Tibial artery (tissue), 4 donors: Measurements from ENCODE around the gene AFG1L.

Experiments used
- DNase-seq, 2 donors: peaks; one replicate each; pipeline ENCODE4 v3.0.0-alpha.2; 2019
- H3K27ac ChIP-seq, 2 donors: fragments of 200-600 bp; sonication (generic) in 1 of 2; 1 replicate in 1 of 2; 2 replicates in 1 of 2; pipeline ENCODE4 v1.5.1; 2018 to 2019; ENCODE audit warnings: mild to moderate bottlenecking in 1 of 2
- H3K27me3 ChIP-seq, 2 donors: fragments of 200-600 bp; sonication (generic) in 1 of 2; one replicate each; pipeline versions ENCODE4 v1.5.1 to v1.6.0; 2016 to 2019
- H3K36me3 ChIP-seq, 3 donors: fragments of 200-600 bp; sonication (generic) in 2 of 3; one replicate each; pipeline ENCODE4 v1.5.1; 2016 to 2019; ENCODE audit warnings: mild to moderate bottlenecking in 2 of 3
- H3K4me1 ChIP-seq, 4 donors: fragments of 200-600 bp; sonication (generic) in 2 of 4; 1 replicate in 3 of 4; 2 replicates in 1 of 4; pipeline ENCODE4 v1.5.1; 2016 to 2019
- H3K4me3 ChIP-seq, 2 donors: fragments of 200-600 bp; sonication (generic) in 1 of 2; 1 replicate in 1 of 2; 2 replicates in 1 of 2; pipeline ENCODE4 v1.5.1; 2018 to 2019; ENCODE audit warnings: mild to moderate bottlenecking in 2 of 2
- H3K9me3 ChIP-seq, 3 donors: fragments of 200-600 bp; sonication (generic) in 1 of 3; one replicate each; pipeline ENCODE4 v1.5.1; 2016 to 2019
- CTCF ChIP-seq, 2 experiments: fragments of 200-600 bp in 1 of 2; fragments of 450-650 bp in 1 of 2; IDR thresholded peaks; one replicate each; pipeline ENCODE4 v1.5.1; 2017 to 2019; ENCODE audit warnings: antibody characterized with exemption in 2 of 2, mild to moderate bottlenecking in 1 of 2, moderate library complexity in 1 of 2
- intact Hi-C: fragments of 100-400 bp; cut with DNase I; formaldehyde crosslinking; loops from one replicate; pipeline ENCODE4 v1.15.0; 2023; ENCODE audit warnings: low total_unique reads

AFG1L gene

GRCh38 chr6:108355890-108356289 lies 61.0 kb downstream of the AFG1L start:
- H3K4me1 ChIP-seq: no peaks in the 10 kb centered on the region
- H3K4me3 ChIP-seq: no peak overlapping the region
- H3K36me3 ChIP-seq: peaks cover 0 to 10% (median 8%) of the 10 kb centered on the region in 3 donors
- H3K27ac ChIP-seq: no peak overlapping the region
- H3K27me3 ChIP-seq: no peaks in the 10 kb centered on the region
- TF ChIP-seq CTCF (IDR thresholded peaks at IDR 0.05): no peak
- intact Hi-C loops: no loop called here
- H3K9me3 ChIP-seq: no peaks in the 10 kb centered on the region
- no peak for DNase-seq

- no peak overlapping the region for H3K4me3 ChIP-seq
- no peak for DNase-seq
- intact Hi-C loops: no loop called here
- no peak for TF ChIP-seq CTCF (IDR thresholded peaks at IDR 0.05)
- H3K4me1 ChIP-seq: no peaks in the 10 kb centered on the region
- no peak overlapping the region for H3K27ac ChIP-seq
- H3K9me3 ChIP-seq: no peaks in the 10 kb centered on the region
- H3K36me3 ChIP-seq: peaks cover 0 to 12% (median 8%) of the 10 kb centered on the region in 3 donors
- H3K27me3 ChIP-seq: no peaks in the 10 kb centered on the region
These were observed 65.3 kb downstream of the AFG1L start for GRCh38 chr6:108359901-108360882.

GRCh38 chr6:108360919-108361311 lies 66.1 kb downstream of the AFG1L start:
- Histone ChIP-seq H3K4me1 (no peaks in the 10 kb centered on the region), H3K4me3 (no peak overlapping the region), H3K27me3 (no peaks in the 10 kb centered on the region), H3K9me3 (no peaks in the 10 kb centered on the region), H3K27ac (no peak overlapping the region), H3K36me3 (peaks cover 0 to 12% (median 8%) of the 10 kb centered on the region in 3 donors)
- no peak for TF ChIP-seq CTCF (IDR thresholded peaks at IDR 0.05)
- no peak for DNase-seq
- intact Hi-C loops: no loop called here

GRCh38 chr6:108361312-108361932 lies 66.6 kb downstream of the AFG1L start:
- no peak for TF ChIP-seq CTCF (IDR thresholded peaks at IDR 0.05)
- Histone ChIP-seq H3K27ac (no peak overlapping the region), H3K27me3 (no peaks in the 10 kb centered on the region), H3K36me3 (peaks cover 0 to 12% (median 8%) of the 10 kb centered on the region in 3 donors), H3K4me1 (no peaks in the 10 kb centered on the region), H3K4me3 (no peak overlapping the region), H3K9me3 (no peaks in the 10 kb centered on the region)
- DNase-seq: no peak
- intact Hi-C loops: no loop called here

- intact Hi-C loops: no loop called here
- DNase-seq: no peak
- Histone ChIP-seq H3K27ac (no peak overlapping the region), H3K9me3 (no peaks in the 10 kb centered on the region), H3K27me3 (no peaks in the 10 kb centered on the region), H3K4me1 (no peaks in the 10 kb centered on the region), H3K36me3 (peaks cover 0 to 12% (median 8%) of the 10 kb centered on the region in 3 donors), H3K4me3 (no peak overlapping the region)
- TF ChIP-seq CTCF (IDR thresholded peaks at IDR 0.05): no peak
These were observed 67.6 kb downstream of the AFG1L start for GRCh38 chr6:108362455-108362854.
